Right lung (tissue), 5 donors: Measurements from ENCODE around the gene ISLR. TPM values are rescaled to one million over a fixed set of nuclear protein-coding genes. Genes with fewer than 3 reads are reported as not detected.
"Not testable (repeated sequence)": the region's sequence is repeated elsewhere in the genome, so short reads cannot be mapped to it uniquely, and the experiment has no call there.

Source experiments
- DNase-seq, 2 donors: peaks; one replicate each; pipeline ENCODE4 v3.0.0-alpha.2; 2013
- polyA plus RNA-seq, 5 donors: library from polyadenylated mRNA; unstranded; fragments of 120-200 nt; gene quantifications; one replicate each; pipeline versions ENCODE4 v1.2.1 to v1.2.3, GENCODE V29; 2013; ENCODE audit warnings: inconsistent platforms in 1 of 5, low replicate concordance in 1 of 5; ENCODE audit not compliant: insufficient read length in 5 of 5, insufficient read depth in 1 of 5

The ISLR gene
- polyA plus RNA-seq, 5 donors, result 45.1 to 65.2 (median 54.5) TPM

- no peak for DNase-seq
Measured at GRCh38 chr15:74135041-74135565, 38.4 kb upstream of the ISLR start.

- no peak for DNase-seq
Measured at GRCh38 chr15:74136540-74136813, 37.0 kb upstream of the ISLR start.

GRCh38 chr15:74136814-74137536 is 36.5 kb upstream of the ISLR start:
- DNase-seq, result no peak

DNA sequence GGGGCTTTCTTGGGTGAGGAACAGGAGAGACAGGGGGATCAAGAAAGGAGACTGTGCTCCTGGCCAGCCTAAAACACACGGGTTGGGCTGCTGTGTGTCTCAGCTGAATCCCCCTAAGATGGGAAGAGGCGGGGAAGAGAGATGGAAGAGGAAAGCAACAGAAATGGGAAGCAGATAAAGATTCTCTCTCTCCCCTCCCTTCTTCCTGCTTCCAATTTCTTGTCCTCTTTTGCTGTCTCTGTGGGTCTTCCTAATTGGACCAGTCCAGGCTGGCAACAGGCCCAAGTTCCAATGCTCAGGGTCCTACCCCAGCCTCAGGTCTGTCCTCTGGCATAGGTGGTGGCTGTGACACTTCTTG is 36.0 kb upstream of the ISLR start:
- no peak for DNase-seq

- DNase-seq, result no peak
Measured at GRCh38 chr15:74138642-74139041, 34.9 kb upstream of the ISLR start.

- DNase-seq, result no peak
Measured at GRCh38 chr15:74141591-74141990, 31.9 kb upstream of the ISLR start.

GRCh38 chr15:74144153-74144775 is 29.2 kb upstream of the ISLR start:
- DNase-seq, result no peak

DNA sequence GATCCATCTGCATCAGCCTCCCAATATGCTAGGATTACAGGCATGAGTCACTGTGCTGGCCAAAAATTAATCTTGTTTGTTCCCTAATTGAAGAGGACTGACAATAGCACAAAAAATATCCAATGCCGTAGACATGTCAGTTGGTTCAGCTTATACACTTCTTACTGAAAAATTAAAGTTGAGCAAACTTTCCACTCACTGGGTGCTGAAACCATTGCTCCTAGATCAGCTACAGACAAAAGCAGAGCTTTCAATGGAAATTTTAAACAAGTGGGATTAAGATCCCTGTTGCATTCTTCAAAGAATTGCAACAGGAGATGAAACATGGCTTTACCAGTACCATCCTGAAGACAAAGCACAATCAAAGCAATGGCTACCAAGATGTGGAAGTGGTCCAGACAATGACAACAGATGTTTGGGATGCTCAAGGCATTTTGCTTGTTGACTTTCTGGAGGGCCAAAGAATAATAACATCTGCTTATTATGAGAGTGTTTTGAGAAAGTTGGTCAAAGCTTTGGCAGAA is 27.2 kb upstream of the ISLR start:
- DNase-seq, result no peak

GRCh38 chr15:74147051-74147450 is 26.5 kb upstream of the ISLR start:
- DNase-seq, result no peak

- DNase-seq, result no peak
Measured at GRCh38 chr15:74155766-74156417, 17.6 kb upstream of the ISLR start.

GRCh38 chr15:74156678-74157411 is 16.7 kb upstream of the ISLR start:
- peak in 1 of 2 donors; percentile 69 for DNase-seq

DNA sequence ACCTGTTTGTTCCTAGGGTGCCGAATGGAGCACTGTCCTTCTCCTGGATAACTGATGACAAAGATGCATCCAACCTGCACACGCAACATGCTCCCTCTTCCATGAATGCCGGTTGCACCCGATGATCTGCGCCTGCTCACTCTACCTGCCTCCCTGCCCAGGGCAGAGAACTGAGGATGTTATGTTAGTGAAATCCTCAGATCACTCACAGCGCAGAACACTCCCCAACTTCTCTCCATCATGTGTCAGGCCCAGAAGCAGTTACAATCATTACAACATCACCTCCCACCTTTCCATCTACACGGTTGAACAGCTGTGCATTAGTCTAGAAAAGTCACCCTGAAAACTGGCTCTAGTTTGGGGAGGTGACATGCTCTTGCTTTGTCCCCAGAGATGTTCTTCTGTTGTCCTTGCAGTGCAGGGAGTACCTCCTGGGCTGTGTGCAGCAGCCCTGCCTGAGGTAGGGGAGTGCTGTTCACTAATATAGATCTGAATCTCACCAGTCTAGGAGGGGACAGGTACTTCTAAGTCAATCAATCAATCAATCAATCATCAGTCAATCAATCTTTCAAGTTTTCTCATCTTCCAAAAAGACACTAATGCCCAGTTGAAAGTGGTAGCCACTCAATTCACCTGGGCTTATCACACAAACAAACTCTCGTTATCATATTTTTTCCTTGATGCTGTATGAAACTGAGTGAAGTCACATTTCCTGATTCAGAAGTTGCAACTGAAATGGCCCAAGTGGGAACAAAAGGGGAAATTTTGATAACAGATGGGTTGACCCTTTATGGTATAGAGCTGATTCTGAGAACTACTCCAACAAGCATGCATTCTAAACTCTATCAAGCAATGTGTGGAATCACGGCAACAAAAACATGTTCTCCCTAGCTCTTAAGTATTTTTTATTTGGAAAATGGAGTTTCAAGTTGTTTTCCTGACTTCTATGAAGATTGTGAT is 15.4 kb upstream of the ISLR start:
- DNase-seq, result no peak

- DNase-seq, result no peak
Measured at GRCh38 chr15:74158855-74159650, 14.5 kb upstream of the ISLR start.

DNA sequence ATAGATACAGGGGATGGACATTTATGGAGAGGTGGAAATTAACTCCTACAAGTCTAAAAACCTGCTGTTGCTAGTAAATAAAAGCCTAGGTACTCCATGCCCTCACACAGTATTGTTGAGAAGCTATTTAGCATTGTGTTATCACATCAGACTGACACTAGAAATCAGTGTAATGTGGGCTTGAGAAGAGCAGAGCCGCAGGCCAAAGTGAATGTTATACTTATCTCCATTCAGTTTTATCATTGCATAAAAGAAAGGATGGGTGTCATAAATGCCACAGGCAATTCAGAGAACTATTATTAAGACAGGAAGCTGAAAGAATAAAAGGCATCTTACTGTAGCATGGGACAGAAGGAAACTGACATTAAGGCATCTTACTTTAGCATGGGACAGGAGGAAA is 13.7 kb upstream of the ISLR start:
- no peak for DNase-seq

DNA sequence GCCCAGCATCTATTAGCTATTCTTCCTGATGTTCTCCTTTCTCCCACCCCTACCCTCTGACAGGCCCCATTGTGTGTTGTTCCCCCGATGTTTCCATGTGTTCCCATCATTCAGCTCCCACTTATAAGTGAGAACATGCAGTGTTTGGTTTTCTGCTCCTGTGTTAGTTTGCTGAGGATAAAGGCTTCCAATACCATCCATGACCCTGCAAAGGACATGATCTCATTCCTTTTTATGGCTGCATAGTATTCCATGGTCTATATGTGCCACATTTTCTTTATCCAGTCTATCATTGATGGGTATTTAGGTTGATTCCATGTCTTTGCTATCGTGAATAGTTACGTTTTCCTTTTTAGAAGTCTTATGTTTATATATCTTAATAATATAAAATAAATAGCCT is 13.1 kb upstream of the ISLR start:
- DNase-seq, result not testable (repeated sequence)

GRCh38 chr15:74162195-74162536 is 11.3 kb upstream of the ISLR start:
- DNase-seq, result not testable (repeated sequence)

DNA sequence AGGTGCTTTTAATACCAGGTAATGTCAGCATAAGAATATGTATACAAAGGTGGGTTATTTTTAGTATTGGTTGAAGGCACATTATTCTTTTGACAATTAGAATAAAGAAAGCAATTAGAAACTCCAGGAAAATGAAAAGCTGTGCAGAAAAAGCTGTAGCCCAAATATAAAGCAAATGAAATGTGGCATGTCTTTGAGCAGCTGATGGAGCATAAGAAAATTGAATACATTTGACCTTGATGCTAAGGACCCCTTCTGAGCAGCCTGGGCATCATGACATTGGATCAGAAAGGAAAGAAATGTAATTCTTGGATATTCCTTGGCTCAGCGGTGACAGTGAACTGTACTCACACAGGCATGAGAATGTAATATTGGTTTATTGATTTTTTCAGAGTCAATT is 8.0 kb upstream of the ISLR start:
- no peak for DNase-seq

DNA sequence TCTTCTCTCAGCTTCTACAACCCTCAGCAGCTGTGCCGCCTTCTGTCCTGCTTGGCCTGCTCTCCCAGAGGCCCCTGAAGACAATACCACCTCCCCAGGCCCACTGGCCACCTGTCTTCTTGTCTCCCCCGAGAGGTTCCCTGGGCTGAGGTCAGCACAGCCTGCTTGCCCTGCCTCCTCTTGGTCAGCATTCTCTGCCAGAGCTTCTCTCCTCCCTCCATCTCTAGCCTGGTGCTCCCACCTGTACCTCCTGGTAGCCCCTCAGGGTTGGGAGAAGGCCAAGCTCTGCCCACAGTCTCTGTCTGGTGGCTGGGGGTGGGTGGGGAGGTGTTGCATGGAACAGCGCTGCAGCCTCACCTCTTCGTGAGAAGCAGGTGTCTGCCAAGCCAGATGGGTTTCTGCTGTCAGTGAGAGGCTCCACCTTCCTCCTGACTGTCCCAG is 5.6 kb upstream of the ISLR start:
- DNase-seq, result no peak

DNA sequence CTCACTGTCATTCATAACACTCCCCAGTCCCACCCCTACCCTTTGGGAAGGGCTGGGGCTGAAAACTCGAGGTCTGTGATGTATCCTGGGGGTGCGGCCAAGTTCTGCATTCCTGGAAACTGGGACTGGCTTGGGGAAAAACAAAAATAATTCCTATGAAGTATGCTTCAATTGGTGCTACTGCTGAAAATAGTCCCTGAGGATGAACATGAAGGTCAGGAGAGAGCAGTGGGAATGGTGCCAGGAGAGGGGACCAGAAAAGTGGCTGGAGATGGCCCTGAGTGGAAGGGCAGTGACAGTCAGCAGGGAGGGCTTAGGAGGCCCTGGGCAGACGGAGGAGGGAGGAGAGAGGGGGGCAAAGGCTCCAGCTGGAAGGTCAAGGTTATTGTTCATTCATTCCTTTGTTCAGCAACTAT is 4.8 kb upstream of the ISLR start:
- no peak for DNase-seq
